ENCODE data around the gene ZNF175. TPM values are rescaled to one million over a fixed set of nuclear protein-coding genes. Genes with fewer than 3 reads are reported as not detected.

The ZNF175 gene
- total and polyA plus RNA-seq, 9 of the 15 experiments (the other 6 are each of a cell fraction or from before 2014, with no cell fraction given) = 3.7 to 37.9 (median 14.0) TPM

DNA sequence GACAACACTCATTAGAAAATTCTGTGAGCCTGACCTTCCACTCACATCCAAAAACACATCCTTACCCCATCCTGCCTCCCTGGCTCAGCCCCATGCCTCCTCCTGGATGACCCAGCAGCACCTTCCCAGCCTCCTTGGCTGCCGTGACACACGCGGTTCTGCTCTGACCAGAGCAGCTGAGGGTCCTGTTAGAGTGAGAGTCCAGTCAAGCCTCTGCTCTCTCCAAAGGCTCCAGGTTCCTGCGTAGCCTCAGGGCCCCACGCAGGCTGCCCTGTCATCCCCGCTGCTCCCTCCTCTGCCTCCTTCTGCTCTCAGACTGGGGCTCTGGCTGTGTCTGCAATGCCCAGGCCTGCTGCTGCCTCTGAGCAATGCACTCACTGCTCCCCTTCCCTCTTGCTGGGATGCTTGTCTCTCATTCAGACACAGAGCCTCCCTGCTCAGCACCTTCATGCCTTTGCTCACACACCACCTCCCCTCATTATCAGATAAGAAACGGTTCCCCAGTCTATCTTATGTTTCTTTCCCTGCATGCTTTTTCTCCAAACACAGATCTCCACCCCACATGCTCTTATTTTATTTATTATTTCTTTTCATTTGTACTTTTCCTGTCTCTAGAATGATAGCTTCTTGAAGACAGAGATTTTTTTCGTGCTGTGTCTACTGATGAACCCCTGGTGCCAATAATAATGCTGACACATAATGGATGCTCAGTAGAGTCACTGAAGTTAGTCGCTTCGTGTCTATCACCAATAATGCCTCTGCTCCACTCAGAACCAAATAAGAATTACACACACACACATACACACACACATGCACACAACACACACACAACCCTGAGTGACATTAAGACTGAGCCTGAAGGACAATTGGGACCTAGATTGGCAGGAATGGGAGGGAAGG, 29.4 kb upstream of the ZNF175 start (continued):
- TF ChIP-seq, protein P1, sequence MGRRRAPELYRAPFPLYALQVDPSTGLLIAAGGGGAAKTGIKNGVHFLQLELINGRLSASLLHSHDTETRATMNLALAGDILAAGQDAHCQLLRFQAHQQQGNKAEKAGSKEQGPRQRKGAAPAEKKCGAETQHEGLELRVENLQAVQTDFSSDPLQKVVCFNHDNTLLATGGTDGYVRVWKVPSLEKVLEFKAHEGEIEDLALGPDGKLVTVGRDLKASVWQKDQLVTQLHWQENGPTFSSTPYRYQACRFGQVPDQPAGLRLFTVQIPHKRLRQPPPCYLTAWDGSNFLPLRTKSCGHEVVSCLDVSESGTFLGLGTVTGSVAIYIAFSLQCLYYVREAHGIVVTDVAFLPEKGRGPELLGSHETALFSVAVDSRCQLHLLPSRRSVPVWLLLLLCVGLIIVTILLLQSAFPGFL (CRISPR knock-in tag; IDR thresholded peaks at IDR 0.05) = no peak
- TF ChIP-seq ZNF408 (CRISPR knock-in tag; IDR thresholded peaks at IDR 0.05; ENCODE audit: low read depth) (no peak), POLR3G (IDR thresholded peaks at IDR 0.05; ENCODE audit: extremely low read depth, insufficient read length, insufficient replicate concordance) (no peak), SRSF3 (IDR thresholded peaks at IDR 0.05; ENCODE audit: insufficient read depth, low read length) (no peak), RAD51 (IDR thresholded peaks at IDR 0.05; ENCODE audit: borderline replicate concordance, low read depth) (no peak), ZNF384 (IDR thresholded peaks at IDR 0.05; ENCODE audit: low read depth, low read length) (no peak), SAFB (IDR thresholded peaks at IDR 0.05; ENCODE audit: borderline replicate concordance, low read depth, low read length) (no peak), ZNF586 (CRISPR knock-in tag; conservative IDR thresholded peaks at IDR 0.05) (no peak), ZBTB7A (IDR thresholded peaks at IDR 0.05; ENCODE audit: borderline replicate concordance, control insufficient read depth, low read depth, low read length) (no peak), FOXA3 (CRISPR knock-in tag; conservative IDR thresholded peaks at IDR 0.05 in 1 of 2, IDR thresholded peaks at IDR 0.05 in 1 of 2) (no peak), NR4A1 (CRISPR knock-in tag; IDR thresholded peaks at IDR 0.05) (0 out of 2 replicates have a peak, but pooled peaks have one; percentile 42), NR4A1 (tag; IDR thresholded peaks at IDR 0.05) (peak; percentile 66; the same call in 1 of the 2 replicates), TEAD2 (tag; IDR thresholded peaks at IDR 0.05) (no peak), ZFP30 (CRISPR knock-in tag; IDR thresholded peaks at IDR 0.05; ENCODE audit: borderline replicate concordance) (no peak), SMARCA5 (IDR thresholded peaks at IDR 0.05) (peak; percentile 55; the same call in 1 of the 2 replicates), SIRT6 (IDR thresholded peaks at IDR 0.05; ENCODE audit: low read depth, low read length) (no peak), FIP1L1 (IDR thresholded peaks at IDR 0.05; ENCODE audit: low read depth, low read length, poor library complexity, severe bottlenecking) (no peak), BDP1 (IDR thresholded peaks at IDR 0.05; ENCODE audit: insufficient read depth, insufficient read length) (no peak), ZKSCAN8 (CRISPR knock-in tag; IDR thresholded peaks at IDR 0.05) (no peak), NUFIP1 (IDR thresholded peaks at IDR 0.05; ENCODE audit: partially characterized antibody) (no peak), ZNF175 (CRISPR knock-in tag; IDR thresholded peaks at IDR 0.05; ENCODE audit: low read depth) (no peak), CREBBP (IDR thresholded peaks at IDR 0.05; ENCODE audit: low read depth, low read length) (no peak), HDAC8 (tag; IDR thresholded peaks at IDR 0.05) (no peak), ERF (CRISPR knock-in tag; IDR thresholded peaks at IDR 0.05) (no peak)
- TF ChIP-seq, protein P2, sequence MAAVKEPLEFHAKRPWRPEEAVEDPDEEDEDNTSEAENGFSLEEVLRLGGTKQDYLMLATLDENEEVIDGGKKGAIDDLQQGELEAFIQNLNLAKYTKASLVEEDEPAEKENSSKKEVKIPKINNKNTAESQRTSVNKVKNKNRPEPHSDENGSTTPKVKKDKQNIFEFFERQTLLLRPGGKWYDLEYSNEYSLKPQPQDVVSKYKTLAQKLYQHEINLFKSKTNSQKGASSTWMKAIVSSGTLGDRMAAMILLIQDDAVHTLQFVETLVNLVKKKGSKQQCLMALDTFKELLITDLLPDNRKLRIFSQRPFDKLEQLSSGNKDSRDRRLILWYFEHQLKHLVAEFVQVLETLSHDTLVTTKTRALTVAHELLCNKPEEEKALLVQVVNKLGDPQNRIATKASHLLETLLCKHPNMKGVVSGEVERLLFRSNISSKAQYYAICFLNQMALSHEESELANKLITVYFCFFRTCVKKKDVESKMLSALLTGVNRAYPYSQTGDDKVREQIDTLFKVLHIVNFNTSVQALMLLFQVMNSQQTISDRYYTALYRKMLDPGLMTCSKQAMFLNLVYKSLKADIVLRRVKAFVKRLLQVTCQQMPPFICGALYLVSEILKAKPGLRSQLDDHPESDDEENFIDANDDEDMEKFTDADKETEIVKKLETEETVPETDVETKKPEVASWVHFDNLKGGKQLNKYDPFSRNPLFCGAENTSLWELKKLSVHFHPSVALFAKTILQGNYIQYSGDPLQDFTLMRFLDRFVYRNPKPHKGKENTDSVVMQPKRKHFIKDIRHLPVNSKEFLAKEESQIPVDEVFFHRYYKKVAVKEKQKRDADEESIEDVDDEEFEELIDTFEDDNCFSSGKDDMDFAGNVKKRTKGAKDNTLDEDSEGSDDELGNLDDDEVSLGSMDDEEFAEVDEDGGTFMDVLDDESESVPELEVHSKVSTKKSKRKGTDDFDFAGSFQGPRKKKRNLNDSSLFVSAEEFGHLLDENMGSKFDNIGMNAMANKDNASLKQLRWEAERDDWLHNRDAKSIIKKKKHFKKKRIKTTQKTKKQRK (IDR thresholded peaks at IDR 0.05; ENCODE audit: borderline replicate concordance, low read depth, low read length) = no peak

All from K562 (cell line).